Right hindlimb (tissue), 1 donor: ENCODE measurements around the gene IL31RA.
A peak's percentile ranks its signal among the peaks of the same experiment; 100 is the strongest.
"Not testable (repeated sequence)": the region's sequence is repeated elsewhere in the genome, so short reads cannot be mapped to it uniquely, and the experiment has no call there.

Experiments used
- DNase-seq: peaks from one replicate; pipeline ENCODE4 v3.0.0-alpha.2; 2018

The IL31RA gene

GRCh38 chr5:55927861-55928655, 76.9 kb downstream of the IL31RA start:
- no peak for DNase-seq

- DNase-seq = no peak
These were observed 78.1 kb downstream of the IL31RA start for GRCh38 chr5:55929020-55929799.

- no peak for DNase-seq
These were observed 81.5 kb downstream of the IL31RA start for GRCh38 chr5:55932700-55933099.

GRCh38 chr5:55933377-55934114, 82.4 kb downstream of the IL31RA start:
- no peak for DNase-seq

GRCh38 chr5:55934115-55934613, 83.0 kb downstream of the IL31RA start:
- DNase-seq = no peak

GRCh38 chr5:55934720-55935119, 83.6 kb downstream of the IL31RA start:
- DNase-seq = no peak

- DNase-seq = no peak
These were observed 84.2 kb downstream of the IL31RA start for GRCh38 chr5:55935371-55935770.

GRCh38 chr5:55936100-55936693, 85.0 kb downstream of the IL31RA start:
- DNase-seq = peak; percentile 85

GRCh38 chr5:55937598-55937997, 86.4 kb downstream of the IL31RA start:
- not testable (repeated sequence) for DNase-seq

GRCh38 chr5:55941154-55941553, 90.0 kb downstream of the IL31RA start:
- not testable (repeated sequence) for DNase-seq

GRCh38 chr5:55959208-55959607, 108.1 kb downstream of the IL31RA start:
- no peak for DNase-seq

- DNase-seq = no peak
These were observed 109.6 kb downstream of the IL31RA start for GRCh38 chr5:55960779-55961178.

GRCh38 chr5:55965525-55965924, 114.4 kb downstream of the IL31RA start:
- no peak for DNase-seq

- DNase-seq = no peak
These were observed 115.1 kb downstream of the IL31RA start for GRCh38 chr5:55966284-55966683.

GRCh38 chr5:55969956-55970355, 118.8 kb downstream of the IL31RA start:
- no peak for DNase-seq
